PFSK-1 (cell line): ENCODE results near the gene SMIM5.

Experiments
- POLR2AphosphoS5 ChIP-seq: IDR thresholded peaks from 2 replicates; pipeline ENCODE4 v1.6.1; 2012; ENCODE audit warnings: low read depth, mild to moderate bottlenecking, control low read depth, low read length, moderate library complexity
- REST ChIP-seq, 2 experiments: IDR thresholded peaks; 2 replicates each; pipeline versions ENCODE4 v1.6.1 to v1.8.0; 2011 to 2012; ENCODE audit warnings: low read depth in 2 of 2, low read length in 2 of 2, control low read depth in 1 of 2, inconsistent platforms in 1 of 2, mild to moderate bottlenecking in 1 of 2, moderate library complexity in 1 of 2; ENCODE audit not compliant: insufficient read depth in 1 of 2
- SIN3A ChIP-seq: IDR thresholded peaks from 2 replicates; pipeline ENCODE4 v1.6.1; 2012; ENCODE audit warnings: mild to moderate bottlenecking, low read length, moderate library complexity, borderline replicate concordance; ENCODE audit not compliant: insufficient read depth
- TAF1 ChIP-seq: IDR thresholded peaks from 2 replicates; pipeline ENCODE4 v1.6.1; 2012; ENCODE audit warnings: low read length, control low read depth, borderline replicate concordance; ENCODE audit not compliant: insufficient read depth

GRCh38 chr17:75615301-75615700, 17.9 kb upstream of the SMIM5 start:
- TF ChIP-seq REST (IDR thresholded peaks at IDR 0.05; ENCODE audit: insufficient read depth in 1 of 2, low read depth in 2 of 2, low read length in 2 of 2) (no peak), TAF1 (no peak), POLR2AphosphoS5 (no peak), SIN3A (no peak)
